Mammary epithelial cell (primary cell): Measurements from ENCODE around the gene RPS6KL1.

Experiments used
- EZH2 ChIP-seq: IDR thresholded peaks from 2 replicates; pipeline ENCODE4 v1.6.1; 2012; ENCODE audit warnings: low read length, inconsistent platforms, borderline replicate concordance
- TF ChIP-seq, protein P1 (sequence below), 2 donors: IDR thresholded peaks in 1 of 2; conservative IDR thresholded peaks in 1 of 2; 2 replicates each; pipeline ENCODE4 v1.5.1; 2011 to 2012; ENCODE audit warnings: inconsistent platforms in 2 of 2, low read length in 2 of 2, mild to moderate bottlenecking in 2 of 2, control low read depth in 1 of 2, low read depth in 1 of 2; ENCODE audit not compliant: insufficient read depth in 1 of 2; ENCODE audit errors: extremely low read depth in 1 of 2

DNA sequence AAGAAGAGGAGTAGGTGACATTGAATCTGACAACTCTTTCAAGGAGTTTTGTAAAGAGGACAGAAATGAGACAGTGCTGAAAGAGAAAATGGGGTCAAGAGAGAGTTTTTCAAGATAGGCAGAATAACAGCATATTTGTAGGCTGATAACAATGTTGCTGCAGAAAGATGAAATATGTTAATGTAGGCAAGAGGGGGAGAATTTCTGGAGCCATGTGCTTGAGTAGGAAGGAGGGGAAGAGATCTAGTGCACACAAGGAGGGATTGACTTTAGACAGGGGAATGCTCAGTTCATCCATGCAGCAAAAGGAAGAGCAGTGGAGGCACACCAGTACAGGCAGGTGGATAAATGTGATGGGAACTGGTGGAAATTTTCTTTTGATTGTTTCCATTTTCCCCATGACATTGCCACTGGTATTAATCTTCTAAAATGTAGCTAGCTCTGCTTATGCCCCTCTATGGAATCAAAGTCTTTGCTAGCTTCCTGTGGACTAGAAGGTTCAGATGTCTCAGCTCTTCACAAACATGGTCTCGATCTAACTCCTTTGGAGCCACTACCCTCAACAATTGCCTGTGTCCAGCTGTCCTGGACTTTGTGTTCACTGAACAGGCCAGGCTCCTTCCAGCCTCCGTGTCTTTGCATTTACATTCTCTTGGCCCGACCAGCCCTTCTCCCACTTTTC lies 56.2 kb downstream of the RPS6KL1 start:
- TF ChIP-seq, protein P1, sequence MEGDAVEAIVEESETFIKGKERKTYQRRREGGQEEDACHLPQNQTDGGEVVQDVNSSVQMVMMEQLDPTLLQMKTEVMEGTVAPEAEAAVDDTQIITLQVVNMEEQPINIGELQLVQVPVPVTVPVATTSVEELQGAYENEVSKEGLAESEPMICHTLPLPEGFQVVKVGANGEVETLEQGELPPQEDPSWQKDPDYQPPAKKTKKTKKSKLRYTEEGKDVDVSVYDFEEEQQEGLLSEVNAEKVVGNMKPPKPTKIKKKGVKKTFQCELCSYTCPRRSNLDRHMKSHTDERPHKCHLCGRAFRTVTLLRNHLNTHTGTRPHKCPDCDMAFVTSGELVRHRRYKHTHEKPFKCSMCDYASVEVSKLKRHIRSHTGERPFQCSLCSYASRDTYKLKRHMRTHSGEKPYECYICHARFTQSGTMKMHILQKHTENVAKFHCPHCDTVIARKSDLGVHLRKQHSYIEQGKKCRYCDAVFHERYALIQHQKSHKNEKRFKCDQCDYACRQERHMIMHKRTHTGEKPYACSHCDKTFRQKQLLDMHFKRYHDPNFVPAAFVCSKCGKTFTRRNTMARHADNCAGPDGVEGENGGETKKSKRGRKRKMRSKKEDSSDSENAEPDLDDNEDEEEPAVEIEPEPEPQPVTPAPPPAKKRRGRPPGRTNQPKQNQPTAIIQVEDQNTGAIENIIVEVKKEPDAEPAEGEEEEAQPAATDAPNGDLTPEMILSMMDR (conservative IDR thresholded peaks at IDR 0.05 in 1 of 2, IDR thresholded peaks at IDR 0.05 in 1 of 2; ENCODE audit: extremely low read depth in 1 of 2, insufficient read depth in 1 of 2, low read depth in 1 of 2, low read length in 2 of 2): no peak
- TF ChIP-seq EZH2: no peak
